PC-9 (cell line): ENCODE data around the gene ZDHHC17.

ENCODE experiments used
- CTCF ChIP-seq: fragments of 200-600 bp; sonication (generic); conservative IDR thresholded peaks from 2 replicates; pipeline ENCODE4 v1.6.1; 2017; ENCODE audit warnings: mixed run types, antibody characterized with exemption, mild to moderate bottlenecking, moderate library complexity
- EZH2 ChIP-seq: fragments of 200-600 bp; sonication (generic); IDR thresholded peaks from 2 replicates; pipeline ENCODE4 v1.8.0; 2017; ENCODE audit warnings: antibody characterized with exemption, low read depth

GRCh38 chr12:76864791-76865400 is 101.0 kb downstream of the ZDHHC17 start:
- TF ChIP-seq CTCF: no peak
- no peak for TF ChIP-seq EZH2
